Mucosa of rectum (tissue), 2 donors: Measurements from ENCODE around the gene REEP6.
A peak's percentile ranks its signal among the peaks of the same experiment; 100 is the strongest.

Experiments used
- H3K27ac ChIP-seq, 2 donors: one replicate each; pipeline ENCODE4 v1.7.0; 2013; ENCODE audit warnings: inconsistent platforms in 2 of 2, low read depth in 2 of 2, low read length in 2 of 2
- H3K27me3 ChIP-seq, 2 donors: one replicate each; pipeline ENCODE4 v1.7.0; 2013; ENCODE audit warnings: low read length in 2 of 2; ENCODE audit not compliant: control insufficient read depth in 2 of 2, insufficient read depth in 2 of 2
- H3K36me3 ChIP-seq, 2 donors: one replicate each; pipeline ENCODE4 v1.7.0; 2013; ENCODE audit warnings: low read length in 2 of 2; ENCODE audit not compliant: control insufficient read depth in 2 of 2, insufficient read depth in 2 of 2
- H3K4me1 ChIP-seq, 2 donors: one replicate each; pipeline ENCODE4 v1.7.0; 2013; ENCODE audit warnings: low read length in 2 of 2, mild to moderate bottlenecking in 1 of 2; ENCODE audit not compliant: control insufficient read depth in 2 of 2, insufficient read depth in 2 of 2
- H3K4me3 ChIP-seq, 2 donors: one replicate each; pipeline ENCODE4 v1.7.0; 2013; ENCODE audit warnings: low read length in 2 of 2
- H3K9ac ChIP-seq, 2 donors: one replicate each; pipeline ENCODE4 v1.7.0; 2013; ENCODE audit warnings: low read length in 2 of 2, low read depth in 1 of 2, mild to moderate bottlenecking in 1 of 2
- H3K9me3 ChIP-seq, 2 donors: one replicate each; pipeline ENCODE4 v1.7.0; 2013; ENCODE audit warnings: low read length in 2 of 2; ENCODE audit not compliant: control insufficient read depth in 2 of 2
- donor health status: healthy.
- donor health status: Normal muscosa, but diverticular disease.

Gene REEP6

DNA sequence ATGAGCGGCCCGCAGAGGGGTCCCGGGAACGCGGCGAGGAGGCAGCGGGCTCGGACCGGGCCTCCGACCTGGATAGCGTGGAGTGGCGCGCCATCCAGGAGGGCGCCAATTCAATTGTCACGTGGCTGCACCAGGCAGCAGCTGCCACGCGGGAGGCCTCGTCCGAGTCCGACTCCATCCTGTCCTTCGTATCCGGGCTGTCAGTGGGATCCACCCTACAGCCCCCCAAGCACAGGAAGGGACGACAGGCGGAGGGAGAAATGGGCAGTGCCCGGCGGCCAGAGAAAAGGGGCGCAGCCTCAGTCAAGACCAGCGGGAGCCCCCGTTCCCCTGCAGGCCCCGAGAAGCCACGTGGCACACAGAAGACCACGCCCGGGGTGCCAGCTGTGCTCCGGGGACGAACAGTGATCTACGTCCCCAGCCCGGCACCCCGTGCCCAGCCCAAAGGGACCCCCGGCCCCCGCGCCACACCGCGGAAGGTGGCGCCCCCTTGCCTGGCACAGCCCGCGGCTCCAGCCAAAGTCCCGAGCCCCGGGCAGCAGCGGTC lies 22.6 kb upstream of the REEP6 start:
- no peaks in the 10 kb centered on the region for H3K9me3 ChIP-seq
- H3K4me3 ChIP-seq = no peak overlapping the region
- no peak overlapping the region for H3K9ac ChIP-seq
- peaks cover 33 to 54% of the 10 kb centered on the region in 2 donors for H3K27me3 ChIP-seq
- H3K4me1 ChIP-seq = peaks cover 33 to 35% of the 10 kb centered on the region in 2 donors
- H3K27ac ChIP-seq = no peak overlapping the region
- no peaks in the 10 kb centered on the region for H3K36me3 ChIP-seq

DNA sequence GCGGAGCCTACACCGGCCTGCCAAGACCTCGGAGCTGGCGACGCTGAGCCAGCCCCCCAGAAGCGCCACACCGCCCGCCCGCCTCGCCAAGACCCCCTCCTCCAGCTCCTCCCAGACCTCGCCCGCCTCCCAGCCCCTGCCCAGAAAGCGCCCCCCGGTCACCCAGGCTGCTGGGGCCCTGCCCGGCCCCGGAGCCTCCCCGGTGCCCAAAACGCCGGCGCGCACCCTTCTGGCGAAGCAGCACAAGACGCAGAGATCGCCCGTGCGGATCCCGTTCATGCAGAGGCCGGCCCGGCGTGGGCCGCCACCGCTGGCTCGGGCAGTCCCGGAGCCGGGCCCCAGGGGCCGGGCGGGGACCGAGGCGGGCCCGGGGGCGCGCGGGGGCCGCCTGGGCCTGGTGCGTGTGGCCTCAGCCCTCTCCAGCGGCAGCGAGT lies 22.1 kb upstream of the REEP6 start:
- Histone ChIP-seq H3K4me1 (peaks cover 33 to 35% of the 10 kb centered on the region in 2 donors), H3K27me3 (peaks cover 33 to 54% of the 10 kb centered on the region in 2 donors), H3K4me3 (no peak overlapping the region), H3K9me3 (no peaks in the 10 kb centered on the region), H3K9ac (no peak overlapping the region), H3K36me3 (no peaks in the 10 kb centered on the region), H3K27ac (no peak overlapping the region)

DNA sequence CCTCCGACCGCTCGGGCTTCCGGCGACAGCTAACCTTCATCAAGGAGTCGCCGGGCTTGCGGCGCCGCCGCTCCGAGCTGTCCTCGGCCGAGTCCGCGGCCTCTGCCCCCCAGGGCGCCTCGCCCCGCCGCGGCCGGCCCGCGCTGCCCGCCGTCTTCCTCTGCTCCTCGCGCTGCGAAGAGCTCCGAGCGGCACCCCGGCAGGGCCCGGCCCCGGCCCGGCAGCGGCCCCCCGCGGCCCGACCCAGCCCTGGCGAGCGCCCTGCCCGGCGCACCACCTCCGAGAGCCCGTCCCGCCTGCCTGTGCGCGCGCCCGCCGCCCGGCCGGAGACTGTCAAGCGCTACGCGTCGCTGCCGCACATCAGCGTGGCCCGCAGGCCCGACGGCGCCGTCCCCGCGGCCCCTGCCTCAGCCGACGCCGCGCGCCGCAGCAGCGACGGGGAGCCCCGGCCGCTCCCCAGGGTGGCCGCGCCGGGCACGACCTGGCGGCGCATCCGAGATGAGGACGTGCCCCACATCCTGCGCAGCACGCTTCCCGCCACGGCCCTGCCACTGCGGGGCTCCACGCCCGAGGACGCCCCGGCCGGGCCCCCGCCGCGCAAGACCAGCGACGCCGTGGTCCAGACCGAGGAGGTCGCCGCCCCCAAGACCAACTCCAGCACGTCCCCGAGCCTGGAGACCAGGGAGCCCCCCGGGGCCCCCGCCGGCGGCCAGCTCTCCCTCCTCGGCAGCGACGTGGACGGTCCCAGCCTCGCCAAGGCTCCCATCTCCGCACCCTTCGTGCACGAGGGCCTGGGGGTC lies 21.5 kb upstream of the REEP6 start:
- no peaks in the 10 kb centered on the region for H3K9me3 ChIP-seq
- no peaks in the 10 kb centered on the region for H3K36me3 ChIP-seq
- peaks cover 33 to 54% of the 10 kb centered on the region in 2 donors for H3K27me3 ChIP-seq
- peaks cover 33 to 35% of the 10 kb centered on the region in 2 donors for H3K4me1 ChIP-seq
- H3K4me3 ChIP-seq = peak overlapping the region in 1 of 2 donors; percentile 55
- no peak overlapping the region for H3K9ac ChIP-seq
- no peak overlapping the region for H3K27ac ChIP-seq

DNA sequence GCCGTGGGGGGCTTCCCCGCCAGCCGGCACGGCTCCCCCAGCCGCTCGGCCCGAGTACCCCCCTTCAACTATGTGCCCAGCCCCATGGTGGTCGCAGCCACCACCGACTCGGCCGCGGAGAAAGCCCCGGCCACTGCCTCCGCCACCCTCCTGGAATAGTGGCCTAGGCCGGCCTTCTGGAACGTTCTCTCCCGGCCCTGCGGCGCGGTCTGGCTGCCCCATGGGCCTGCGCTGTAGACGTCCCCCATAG lies 21.0 kb upstream of the REEP6 start:
- Histone ChIP-seq H3K36me3 (no peaks in the 10 kb centered on the region), H3K4me3 (peak overlapping the region; percentile 41 to 55), H3K4me1 (peaks cover 33 to 35% of the 10 kb centered on the region in 2 donors), H3K27me3 (peaks cover 33 to 54% of the 10 kb centered on the region in 2 donors), H3K9me3 (no peaks in the 10 kb centered on the region), H3K27ac (no peak overlapping the region), H3K9ac (no peak overlapping the region)

DNA sequence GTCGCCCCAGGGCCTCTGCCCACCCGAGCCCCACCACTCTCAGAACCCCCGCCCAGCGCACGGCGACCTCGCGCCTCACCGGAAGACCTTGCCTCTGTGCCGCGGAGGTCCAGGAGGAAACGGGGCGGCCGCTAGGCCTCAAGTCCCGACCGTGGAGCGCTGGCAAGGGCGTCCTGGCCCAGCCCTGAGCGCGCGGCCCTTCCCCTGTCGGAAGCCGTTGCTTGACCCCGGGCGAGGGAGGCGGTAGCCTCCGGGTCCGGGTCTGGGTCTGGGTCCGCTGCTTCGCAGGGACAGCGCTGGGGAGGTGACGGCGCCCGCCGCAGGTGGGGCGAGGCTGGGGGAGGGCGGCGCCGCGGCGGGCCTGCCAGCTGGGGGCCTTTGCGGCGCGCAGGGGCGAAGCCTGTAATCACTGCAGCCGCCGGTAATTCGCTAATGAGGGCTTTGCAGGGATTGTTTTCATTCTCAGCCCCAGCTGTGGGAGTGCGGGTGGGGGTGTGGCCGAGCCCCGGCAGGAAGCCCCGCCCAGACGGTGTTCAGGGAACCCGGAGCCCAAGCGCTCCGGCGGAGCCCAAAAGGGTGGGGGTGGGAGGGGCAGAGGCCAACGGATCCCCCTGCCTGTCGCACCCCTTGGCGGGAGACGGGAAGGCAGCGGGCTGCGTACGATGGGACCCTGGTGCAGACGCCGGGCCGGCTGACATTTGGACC lies 20.5 kb upstream of the REEP6 start:
- Histone ChIP-seq H3K4me3 (peak overlapping the region; percentile 48 to 55), H3K4me1 (peaks cover 32 to 35% of the 10 kb centered on the region in 2 donors), H3K9me3 (no peaks in the 10 kb centered on the region), H3K27ac (no peak overlapping the region), H3K36me3 (no peaks in the 10 kb centered on the region), H3K9ac (no peak overlapping the region), H3K27me3 (peaks cover 33 to 54% of the 10 kb centered on the region in 2 donors)

DNA sequence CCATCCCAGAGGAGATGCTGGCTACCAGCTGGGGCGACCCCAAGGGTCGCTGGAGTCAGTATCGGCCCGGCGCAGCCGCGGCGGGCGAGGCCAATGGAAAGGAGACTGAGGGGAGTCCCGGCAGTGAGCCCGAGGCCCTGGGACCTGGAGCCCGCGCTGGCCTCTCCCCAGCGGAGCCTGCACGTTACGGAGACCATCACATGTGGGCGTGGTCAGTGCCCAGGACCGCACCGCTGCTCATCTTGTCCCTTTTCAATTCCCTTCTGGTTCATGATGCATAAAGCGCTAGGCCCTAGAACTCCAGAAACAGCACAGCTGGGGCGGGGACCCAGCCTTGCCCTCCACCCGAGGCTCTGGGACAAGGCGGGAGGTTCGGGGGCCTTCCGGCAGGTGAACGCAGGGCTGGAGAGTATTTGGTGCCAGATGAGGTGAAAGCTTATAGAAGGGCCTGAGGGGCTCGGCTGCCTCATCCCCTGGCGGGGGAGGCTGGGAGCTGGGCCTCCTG lies 19.9 kb upstream of the REEP6 start:
- Histone ChIP-seq H3K36me3 (no peaks in the 10 kb centered on the region), H3K9ac (no peak overlapping the region), H3K27ac (no peak overlapping the region), H3K9me3 (no peaks in the 10 kb centered on the region), H3K4me3 (peak overlapping the region; percentile 20 to 48), H3K27me3 (peaks cover 33 to 49% of the 10 kb centered on the region in 2 donors), H3K4me1 (peaks cover 27 to 35% of the 10 kb centered on the region in 2 donors)

DNA sequence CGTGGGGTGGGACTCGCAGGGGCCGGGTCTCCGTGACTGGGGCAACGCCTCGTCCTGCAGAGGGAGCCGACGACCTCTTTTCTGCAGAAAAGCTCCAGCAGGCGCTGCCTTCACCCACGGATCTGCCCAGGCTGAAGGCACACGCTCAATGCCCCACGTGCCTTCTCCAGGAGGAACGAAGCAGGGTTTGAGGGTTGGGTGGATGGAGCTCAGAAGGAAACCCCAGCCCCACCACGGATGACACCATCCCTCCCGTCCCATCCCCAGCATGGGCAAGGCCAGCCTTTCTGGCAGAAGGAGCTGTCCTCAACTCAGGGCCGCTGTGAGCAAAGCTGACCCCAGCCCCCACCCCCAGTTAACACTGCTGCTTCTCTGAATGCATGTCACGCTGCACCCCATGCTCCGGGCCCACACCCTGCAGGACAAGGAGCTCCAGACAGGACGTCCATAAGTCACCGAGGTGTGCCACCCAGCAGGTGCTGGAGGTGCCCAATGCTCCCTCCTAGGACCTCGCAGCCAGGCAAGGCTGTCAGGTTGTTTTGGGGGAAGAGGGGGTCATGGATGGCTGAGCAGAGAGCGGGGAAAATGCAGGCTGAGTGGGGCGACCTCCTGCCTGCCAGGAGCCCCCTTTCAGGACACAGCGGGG lies 19.3 kb upstream of the REEP6 start:
- Histone ChIP-seq H3K4me1 (peaks cover 26 to 35% of the 10 kb centered on the region in 2 donors), H3K36me3 (peaks cover 3% of the 10 kb centered on the region in 2 donors), H3K27ac (no peak overlapping the region), H3K9me3 (no peaks in the 10 kb centered on the region), H3K4me3 (no peak overlapping the region), H3K27me3 (peaks cover 31 to 48% of the 10 kb centered on the region in 2 donors), H3K9ac (no peak overlapping the region)

DNA sequence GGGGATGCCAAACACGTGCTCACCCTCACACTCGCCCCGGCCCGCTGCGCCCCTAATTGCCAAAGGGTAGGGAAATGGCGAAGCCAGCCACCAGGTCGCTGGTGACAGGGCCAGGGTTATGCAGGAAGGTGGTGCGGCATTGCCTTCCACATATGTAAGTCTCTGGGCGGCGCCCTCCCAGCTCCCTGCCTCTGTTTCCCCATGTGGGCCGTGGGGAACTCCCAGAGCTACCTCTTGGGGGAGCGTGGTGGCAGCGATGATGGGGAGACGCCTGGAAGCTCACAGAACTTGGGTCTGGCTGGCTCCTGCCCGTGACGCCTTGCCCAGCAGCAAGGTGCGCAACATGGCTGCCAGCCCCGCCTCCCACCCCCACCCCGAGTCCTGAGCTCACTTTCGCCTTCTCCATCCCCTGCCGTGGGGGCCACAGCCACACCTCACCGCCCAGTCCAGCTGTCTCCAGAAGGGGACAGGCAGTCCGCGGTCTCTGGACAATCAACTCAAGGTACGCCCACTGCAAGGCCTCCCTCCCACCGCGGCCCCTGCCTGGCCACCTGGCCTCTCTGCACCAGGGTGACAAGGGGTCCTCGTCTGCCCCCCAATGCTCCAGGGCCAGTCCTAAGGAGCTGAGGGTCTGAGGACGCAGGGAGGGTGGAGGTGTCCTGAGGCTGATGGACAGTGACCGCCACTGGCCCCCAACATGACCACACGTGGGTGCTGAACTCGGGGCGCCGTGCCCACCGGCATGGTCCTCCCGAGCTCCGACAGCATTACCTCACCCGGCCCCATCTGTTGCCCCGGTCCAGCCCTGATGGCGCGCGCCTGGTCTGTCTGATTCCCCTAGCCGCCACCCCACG lies 18.5 kb upstream of the REEP6 start:
- Histone ChIP-seq H3K9me3 (no peaks in the 10 kb centered on the region), H3K9ac (no peak overlapping the region), H3K27ac (no peak overlapping the region), H3K27me3 (peaks cover 28 to 41% of the 10 kb centered on the region in 2 donors), H3K36me3 (peaks cover 3% of the 10 kb centered on the region in 2 donors), H3K4me3 (no peak overlapping the region), H3K4me1 (peaks cover 26 to 31% of the 10 kb centered on the region in 2 donors)

DNA sequence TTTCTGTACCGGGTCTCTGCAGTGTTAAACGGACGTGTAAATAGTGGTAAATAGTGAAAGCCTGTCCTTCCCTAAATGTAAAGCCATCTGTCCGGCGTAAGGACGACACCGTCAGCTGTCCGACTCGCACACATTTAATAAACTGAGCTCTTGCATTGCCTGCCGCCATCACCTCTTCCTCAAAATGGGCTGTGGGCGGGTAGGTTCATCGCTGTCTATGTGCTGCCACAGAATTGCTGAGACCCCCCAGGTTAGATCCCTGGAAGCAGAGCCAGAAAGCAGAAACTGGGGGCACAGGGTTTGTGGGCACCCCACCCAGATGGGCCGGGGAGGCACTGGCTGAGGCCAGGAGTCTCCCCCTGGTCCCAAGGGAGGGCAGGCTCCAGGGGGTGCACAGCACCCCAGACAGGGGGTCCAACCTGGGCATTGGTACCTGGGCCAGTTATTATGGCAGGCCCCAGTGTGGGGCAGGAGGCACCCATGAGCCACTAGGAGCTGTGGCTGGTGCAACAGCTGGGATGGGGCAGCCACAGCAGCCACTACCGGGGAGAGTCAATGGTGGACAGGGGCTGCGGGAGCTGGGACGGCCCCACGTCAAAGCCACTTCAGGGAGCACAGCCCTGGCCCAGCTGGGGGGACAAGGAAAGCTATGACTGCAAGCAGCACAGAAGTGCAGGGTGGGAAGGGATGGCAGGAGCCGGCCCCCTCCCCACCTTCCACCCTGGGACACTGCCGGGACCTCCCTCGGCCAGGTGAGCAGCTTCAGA lies 17.7 kb upstream of the REEP6 start:
- Histone ChIP-seq H3K9ac (no peak overlapping the region), H3K4me3 (no peak overlapping the region), H3K4me1 (peaks cover 21 to 26% of the 10 kb centered on the region in 2 donors), H3K9me3 (no peaks in the 10 kb centered on the region), H3K27me3 (peaks cover 24 to 34% of the 10 kb centered on the region in 2 donors), H3K27ac (no peak overlapping the region), H3K36me3 (peaks cover 3% of the 10 kb centered on the region in 2 donors)
